Stimulated activated CD4-positive, alpha-beta T cell treated with anti-CD3 and anti-CD28 coated beads, TNF-alpha, amount 100 ng/mL, for 24 hours (primary cell): Measurements from ENCODE around the gene OR51V1.
"Not testable (repeated sequence)": the region's sequence is repeated elsewhere in the genome, so short reads cannot be mapped to it uniquely, and the experiment has no call there.

Experiments
- DNase-seq, 3 experiments: peaks; one replicate each; pipeline ENCODE4 v3.0.0-alpha.2; 2020; ENCODE audit warnings: low read depth in 3 of 3

The OR51V1 gene

DNA sequence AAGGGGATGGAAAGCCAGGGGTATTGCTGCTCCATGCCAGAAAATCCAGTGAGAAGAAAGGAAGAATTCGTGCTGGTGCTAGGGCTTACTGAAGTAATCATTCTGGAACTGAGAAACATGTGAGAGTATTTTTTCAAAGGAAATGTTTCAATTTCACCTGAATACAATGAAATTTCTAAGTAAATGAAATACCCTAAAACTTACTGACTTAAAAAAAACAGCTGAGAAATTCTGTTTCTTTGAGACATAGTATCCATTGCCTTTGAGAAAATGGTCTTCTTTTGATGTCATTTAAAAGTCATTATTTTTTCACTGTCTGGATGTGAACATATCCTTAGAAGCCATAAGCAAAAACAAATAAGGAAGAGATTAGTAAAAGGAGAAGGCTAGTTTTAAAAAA is at the start of gene OR51V1:
TSS of gene OR51V1 (minus strand) at position 101 of the 400 bp plus-strand sequence. CDS start at position 101, 0 bp downstream.
- DNase-seq: no peak

DNA sequence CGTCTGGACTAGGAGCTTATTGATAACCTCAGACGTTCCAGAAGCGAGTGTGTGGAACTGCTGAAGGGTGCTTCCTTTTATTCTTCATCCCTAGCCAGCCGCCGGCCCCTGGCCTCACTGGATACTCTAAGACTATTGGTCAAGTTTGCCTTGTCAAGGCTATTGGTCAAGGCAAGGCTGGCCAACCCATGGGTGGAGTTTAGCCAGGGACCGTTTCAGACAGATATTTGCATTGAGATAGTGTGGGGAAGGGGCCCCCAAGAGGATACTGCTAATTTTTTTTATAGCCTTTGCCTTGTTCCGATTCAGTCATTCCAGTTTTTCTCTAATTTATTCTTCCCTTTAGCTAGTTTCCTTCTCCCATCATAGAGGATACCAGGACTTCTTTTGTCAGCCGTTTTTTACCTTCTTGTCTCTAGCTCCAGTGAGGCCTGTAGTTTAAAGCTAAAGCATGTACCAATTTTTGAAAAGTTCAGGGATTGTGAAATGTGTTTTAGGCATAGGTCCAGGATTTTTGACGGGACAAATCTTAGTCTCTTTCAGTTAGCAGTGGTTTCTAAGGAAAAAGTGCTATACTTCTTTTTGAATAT is 49.4 kb upstream of the OR51V1 start, which contains the start of gene HBG1:
TSS of gene HBG1 (minus strand) at position 51 of the 590 bp plus-strand sequence. CDS start 53 bp downstream, outside the sequence.
- DNase-seq: not testable (repeated sequence)

GRCh38 chr11:5248498-5248897 is 48.0 kb upstream of the OR51V1 start:
- DNase-seq: not testable (repeated sequence)

DNA sequence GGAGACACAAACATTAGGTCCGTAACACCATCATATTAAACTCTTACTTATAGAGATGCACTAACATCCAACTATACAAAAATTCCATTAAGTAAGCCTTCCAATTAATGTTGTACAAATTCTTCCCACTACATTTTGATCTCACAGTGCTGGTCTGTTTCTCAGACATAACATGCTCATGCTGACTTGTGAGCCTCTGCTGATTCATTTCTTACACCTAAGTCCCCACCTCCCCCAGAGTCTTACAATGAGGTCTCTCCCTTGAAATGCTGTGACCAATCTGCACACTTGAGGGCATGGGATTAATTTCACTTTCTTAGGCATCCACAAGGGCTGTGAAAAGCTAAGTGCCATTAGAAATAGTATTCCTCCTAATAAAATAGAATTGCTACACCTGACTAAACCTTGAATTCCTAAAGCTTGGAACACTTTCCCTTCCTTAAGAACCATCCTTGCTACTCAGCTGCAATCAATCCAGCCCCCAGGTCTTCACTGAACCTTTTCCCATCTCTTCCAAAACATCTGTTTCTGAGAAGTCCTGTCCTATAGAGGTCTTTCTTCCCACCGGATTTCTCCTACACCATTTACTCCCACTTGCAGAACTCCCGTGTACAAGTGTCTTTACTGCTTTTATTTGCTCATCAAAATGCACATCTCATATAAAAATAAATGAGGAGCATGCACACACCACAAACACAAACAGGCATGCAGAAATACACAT is 47.1 kb upstream of the OR51V1 start:
- no peak for DNase-seq

- no peak for DNase-seq
These were observed 46.4 kb upstream of the OR51V1 start for GRCh38 chr11:5246772-5247471.

- DNase-seq: no peak
These were observed 44.7 kb upstream of the OR51V1 start for GRCh38 chr11:5245155-5245554.

DNA sequence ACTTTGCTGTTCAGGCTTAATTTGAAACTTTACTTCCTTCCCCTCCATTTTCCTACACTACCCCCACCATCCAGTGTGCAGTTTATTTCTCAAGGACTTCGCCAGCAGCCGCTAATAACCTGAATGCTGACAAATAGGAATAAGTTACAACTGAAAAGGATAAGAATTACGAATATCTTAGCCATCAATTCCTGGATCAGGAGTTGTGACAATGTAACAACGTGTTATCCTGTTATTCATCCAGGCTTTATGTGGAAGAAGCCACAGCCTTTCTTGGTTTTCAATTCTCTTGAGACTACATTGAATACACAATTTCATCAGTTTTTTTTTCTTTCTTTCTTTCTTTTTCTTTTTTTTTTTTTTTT is 43.3 kb upstream of the OR51V1 start:
- DNase-seq: no peak

GRCh38 chr11:5242933-5243815 is 42.7 kb upstream of the OR51V1 start:
- DNase-seq: no peak

- DNase-seq: no peak
These were observed 41.7 kb upstream of the OR51V1 start for GRCh38 chr11:5242208-5242607.

GRCh38 chr11:5241458-5241857 is 41.0 kb upstream of the OR51V1 start:
- DNase-seq: no peak

- no peak for DNase-seq
These were observed 40.0 kb upstream of the OR51V1 start for GRCh38 chr11:5240458-5240857.

- no peak for DNase-seq
These were observed 39.6 kb upstream of the OR51V1 start for GRCh38 chr11:5240056-5240455.

- DNase-seq: no peak
These were observed 38.6 kb upstream of the OR51V1 start for GRCh38 chr11:5239046-5239445.

- DNase-seq: no peak
These were observed 38.0 kb upstream of the OR51V1 start for GRCh38 chr11:5238486-5238885.

DNA sequence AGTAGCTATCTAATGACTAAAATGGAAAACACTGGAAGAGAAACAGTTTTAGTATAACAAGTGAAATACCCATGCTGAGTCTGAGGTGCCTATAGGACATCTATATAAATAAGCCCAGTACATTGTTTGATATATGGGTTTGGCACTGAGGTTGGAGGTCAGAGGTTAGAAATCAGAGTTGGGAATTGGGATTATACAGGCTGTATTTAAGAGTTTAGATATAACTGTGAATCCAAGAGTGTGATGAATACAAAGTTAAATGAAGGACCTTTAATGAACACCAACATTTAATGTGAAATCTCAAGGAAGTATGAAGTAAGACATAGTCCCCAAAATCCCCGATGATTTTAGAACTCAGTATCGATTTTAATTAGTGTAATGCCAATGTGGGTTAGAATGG is 36.9 kb upstream of the OR51V1 start:
- no peak for DNase-seq

GRCh38 chr11:5235364-5236095 is 35.0 kb upstream of the OR51V1 start:
- DNase-seq: no peak

- DNase-seq: no peak
These were observed 33.9 kb upstream of the OR51V1 start, which contains the start of gene HBD for GRCh38 chr11:5234381-5234834. Gene HBD, minus strand, starts transcription at chr11:5234483. Its CDS starts 50 bp downstream, at chr11:5234433.

DNA sequence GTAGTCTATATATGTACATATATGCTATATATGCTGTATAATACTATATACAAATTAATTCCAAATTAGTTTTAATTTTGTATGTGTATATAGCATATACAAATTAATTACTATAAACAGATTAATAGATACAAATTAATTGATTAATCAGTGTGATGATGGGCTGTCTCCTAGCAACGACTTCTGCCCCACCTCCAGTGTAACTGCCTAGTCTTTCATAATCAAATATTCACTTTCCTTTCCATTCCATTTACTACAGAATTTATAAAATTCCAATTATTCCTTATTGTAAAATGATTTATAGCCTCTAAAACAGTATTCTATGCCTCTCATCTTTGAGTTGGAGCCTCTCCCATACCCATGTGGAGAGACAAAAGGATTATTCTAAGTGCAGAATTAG is 32.8 kb upstream of the OR51V1 start:
- DNase-seq: no peak

DNA sequence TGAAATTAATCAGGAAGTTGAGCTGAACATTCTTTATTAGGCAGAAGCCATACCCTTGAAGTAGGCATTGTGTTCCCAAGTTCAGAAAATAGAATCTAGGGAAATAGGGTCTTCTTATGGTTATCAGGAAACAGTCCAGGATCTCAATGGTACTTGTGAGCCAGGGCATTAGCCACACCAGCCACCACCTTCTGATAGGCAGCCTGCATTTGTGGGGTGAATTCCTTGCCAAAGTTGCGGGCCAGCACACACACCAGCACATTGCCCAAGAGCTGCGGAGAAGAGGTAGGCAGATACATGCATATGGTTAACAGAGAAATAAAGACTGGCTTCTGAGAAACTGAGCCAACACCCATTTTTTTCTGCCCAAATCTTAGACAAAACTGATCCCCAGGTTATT is 32.3 kb upstream of the OR51V1 start:
- no peak for DNase-seq

DNA sequence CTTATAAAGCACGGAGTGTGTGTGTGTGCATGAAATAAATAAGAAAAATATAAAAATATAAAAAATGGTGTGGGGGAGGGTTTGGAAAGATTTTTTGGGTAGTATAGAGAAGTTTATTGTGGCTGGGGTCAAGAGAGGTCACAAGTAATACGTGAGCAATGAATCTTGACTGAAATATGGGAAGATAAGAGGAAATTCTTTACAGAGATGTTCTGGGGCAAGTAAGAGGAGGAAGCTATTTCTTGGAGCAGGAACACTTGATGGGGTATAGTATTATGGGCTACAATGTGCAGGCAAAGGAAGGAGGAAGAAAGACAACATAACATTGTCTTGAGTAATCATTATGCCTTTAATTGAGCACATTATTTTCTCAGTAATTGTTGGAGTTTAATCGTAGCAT is 31.7 kb upstream of the OR51V1 start:
- DNase-seq: no peak

DNA sequence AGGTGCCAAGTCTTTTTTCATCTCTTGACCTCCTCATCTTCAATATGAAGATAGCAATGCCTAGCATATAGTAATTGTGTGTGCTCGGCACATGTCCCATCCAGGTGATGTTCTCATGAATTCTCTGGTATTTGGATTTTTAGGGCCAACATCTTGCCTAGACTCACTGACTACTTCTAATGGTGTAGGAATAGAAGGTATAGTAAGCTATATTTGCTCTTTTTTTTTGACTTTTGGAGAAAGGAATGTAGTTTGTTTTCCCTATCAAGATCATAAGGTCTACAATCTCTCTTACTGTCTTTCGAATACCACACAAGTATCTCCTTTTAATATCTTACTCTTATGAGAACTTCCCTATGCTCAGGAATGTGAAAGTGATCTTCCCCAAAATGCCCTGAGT is 30.6 kb upstream of the OR51V1 start:
- DNase-seq: no peak
